ENCODE results near the gene TAGLN. TPM values are rescaled to one million over a fixed set of nuclear protein-coding genes. Genes with fewer than 3 reads are reported as not detected.

TAGLN gene
- polyA plus RNA-seq, 3 donors, result 3.6 to 113 (median 4.0) TPM

GRCh38 chr11:117251506-117251905 is 52.3 kb downstream of the TAGLN start:
- Mint-ChIP-seq H3K4me3 (no peak overlapping the region), H3K36me3 (peaks cover 70 to 81% of the 10 kb centered on the region in 2 donors), H3K9me3 (no peaks in the 10 kb centered on the region), H3K4me1 (no peaks in the 10 kb centered on the region), H3K27me3 (ENCODE audit: low read depth in 3 of 3) (no peaks in the 10 kb centered on the region), H3K27ac (peak overlapping the region in 1 of 7 donors; percentile 23)
- Histone ChIP-seq H4K20me1 (ENCODE audit: insufficient read depth, low read length) (no peaks in the 10 kb centered on the region), H3K9ac (ENCODE audit: insufficient read depth, low read length, poor library complexity, severe bottlenecking) (no peak overlapping the region), H2AFZ (ENCODE audit: insufficient read depth, low read depth, low read length, poor library complexity, severe bottlenecking) (no peak overlapping the region), H3K4me1 (ENCODE audit: control insufficient read depth in 1 of 2, insufficient read depth in 2 of 2, low read length in 2 of 2) (no peaks in the 10 kb centered on the region), H3K79me2 (ENCODE audit: insufficient read depth, low read length) (no peaks in the 10 kb centered on the region), H3K9me3 (replicated peaks in 1 of 2; ENCODE audit: control insufficient read depth in 1 of 2, insufficient read depth in 1 of 2, low read length in 2 of 2) (no peaks in the 10 kb centered on the region), H3K27ac (ENCODE audit: low read depth in 1 of 2, low read length in 2 of 2) (no peak overlapping the region), H3K4me3 (replicated peaks in 1 of 3; ENCODE audit: low read depth in 2 of 3, low read length in 3 of 3) (no peak overlapping the region), H3K36me3 (replicated peaks in 1 of 2; ENCODE audit: control insufficient read depth in 1 of 2, insufficient read depth in 2 of 2, low read length in 2 of 2) (peaks cover 50 to 83% of the 10 kb centered on the region in 2 donors), H3K4me2 (replicated peaks; ENCODE audit: extremely low read depth, low read length, poor library complexity, severe bottlenecking) (no peak overlapping the region), H3K27me3 (ENCODE audit: control insufficient read depth in 2 of 2, insufficient read depth in 2 of 2, low read length in 2 of 2) (no peaks in the 10 kb centered on the region)
- DNase-seq, result no peak
- WGBS (ENCODE audit: insufficient coverage), result 100% methylated on average over 3 of the region's 10 CpGs
- intact Hi-C loops (cut with micrococcal nuclease), result no loop called here
- no peak for TF ChIP-seq CTCF (IDR thresholded peaks at IDR 0.05)

GRCh38 chr11:117255966-117256365 is 56.8 kb downstream of the TAGLN start:
- no peaks in the 10 kb centered on the region for H3K9me3 ChIP-seq (replicated peaks in 1 of 2; ENCODE audit: control insufficient read depth in 1 of 2, insufficient read depth in 1 of 2, low read length in 2 of 2)
- DNase-seq, result no peak
- WGBS (ENCODE audit: insufficient coverage), result 90% methylated on average over 2 of the region's 3 CpGs

More at GRCh38 chr11:117255966-117256365, 56.8 kb downstream of the TAGLN start:
- Histone ChIP-seq H3K27me3 (ENCODE audit: control insufficient read depth in 2 of 2, insufficient read depth in 2 of 2, low read length in 2 of 2) (no peaks in the 10 kb centered on the region), H2AFZ (ENCODE audit: insufficient read depth, low read depth, low read length, poor library complexity, severe bottlenecking) (no peak overlapping the region), H3K4me3 (replicated peaks in 1 of 3; ENCODE audit: low read depth in 2 of 3, low read length in 3 of 3) (no peak overlapping the region), H3K4me2 (replicated peaks; ENCODE audit: extremely low read depth, low read length, poor library complexity, severe bottlenecking) (no peak overlapping the region), H3K36me3 (replicated peaks in 1 of 2; ENCODE audit: control insufficient read depth in 1 of 2, insufficient read depth in 2 of 2, low read length in 2 of 2) (peaks cover 25 to 69% of the 10 kb centered on the region in 2 donors), H3K9ac (ENCODE audit: insufficient read depth, low read length, poor library complexity, severe bottlenecking) (no peak overlapping the region), H3K4me1 (ENCODE audit: control insufficient read depth in 1 of 2, insufficient read depth in 2 of 2, low read length in 2 of 2) (no peaks in the 10 kb centered on the region), H4K20me1 (ENCODE audit: insufficient read depth, low read length) (no peaks in the 10 kb centered on the region), H3K79me2 (ENCODE audit: insufficient read depth, low read length) (no peaks in the 10 kb centered on the region), H3K27ac (ENCODE audit: low read depth in 1 of 2, low read length in 2 of 2) (no peak overlapping the region)
- intact Hi-C loops (cut with micrococcal nuclease), result no loop called here
- Mint-ChIP-seq H3K4me1 (no peaks in the 10 kb centered on the region), H3K27me3 (ENCODE audit: low read depth in 3 of 3) (no peaks in the 10 kb centered on the region), H3K27ac (no peak overlapping the region), H3K4me3 (no peak overlapping the region), H3K36me3 (peaks cover 58 to 65% of the 10 kb centered on the region in 2 donors), H3K9me3 (peaks cover 0 to 3% (median 0%) of the 10 kb centered on the region in 7 donors)
- TF ChIP-seq CTCF (IDR thresholded peaks at IDR 0.05), result no peak

Measured in CD14-positive monocyte (primary cell).